GM18508 (cell line): ENCODE measurements around the gene PRKAG2.

ENCODE experiments used
- ATAC-seq: cut with Tn5 transposase; IDR thresholded peaks from one replicate; pipeline ENCODE4 v1.9.1; 2021; ENCODE audit warnings: moderate number of reproducible peaks; ENCODE audit not compliant: insufficient read depth, unreplicated experiment

PRKAG2 gene

GRCh38 chr7:151723321-151723720, 153.6 kb downstream of the PRKAG2 start:
- ATAC-seq, result no peak

GRCh38 chr7:151722533-151722932, 154.4 kb downstream of the PRKAG2 start:
- no peak for ATAC-seq

- no peak for ATAC-seq
Measured at GRCh38 chr7:151721694-151722093, 155.2 kb downstream of the PRKAG2 start.

- no peak for ATAC-seq
Measured at GRCh38 chr7:151721236-151721635, 155.7 kb downstream of the PRKAG2 start.

- ATAC-seq, result no peak
Measured at GRCh38 chr7:151720280-151720679, 156.6 kb downstream of the PRKAG2 start.

GRCh38 chr7:151719897-151720242, 157.0 kb downstream of the PRKAG2 start:
- no peak for ATAC-seq

GRCh38 chr7:151719031-151719896, 157.7 kb downstream of the PRKAG2 start:
- no peak for ATAC-seq

- no peak for ATAC-seq
Measured at GRCh38 chr7:151717918-151718317, 159.0 kb downstream of the PRKAG2 start.

- ATAC-seq, result no peak
Measured at GRCh38 chr7:151717415-151717814, 159.5 kb downstream of the PRKAG2 start.

- no peak for ATAC-seq
Measured at GRCh38 chr7:151716323-151716722, 160.6 kb downstream of the PRKAG2 start.

GRCh38 chr7:151715666-151716315, 161.1 kb downstream of the PRKAG2 start:
- no peak for ATAC-seq

GRCh38 chr7:151714201-151714600, 162.7 kb downstream of the PRKAG2 start:
- ATAC-seq, result no peak

GRCh38 chr7:151712810-151713125, 164.1 kb downstream of the PRKAG2 start:
- ATAC-seq, result no peak

- ATAC-seq, result no peak
Measured at GRCh38 chr7:151711906-151712809, 164.8 kb downstream of the PRKAG2 start.

- ATAC-seq, result no peak
Measured at GRCh38 chr7:151711435-151711872, 165.5 kb downstream of the PRKAG2 start.

GRCh38 chr7:151710646-151711434, 166.1 kb downstream of the PRKAG2 start:
- no peak for ATAC-seq

GRCh38 chr7:151710121-151710640, 166.7 kb downstream of the PRKAG2 start:
- ATAC-seq, result no peak

- ATAC-seq, result no peak
Measured at GRCh38 chr7:151709141-151710038, 167.5 kb downstream of the PRKAG2 start.

GRCh38 chr7:151708610-151709009, 168.3 kb downstream of the PRKAG2 start:
- no peak for ATAC-seq
